ENCODE measurements around the gene SLC39A1. TPM values are rescaled to one million over a fixed set of nuclear protein-coding genes. Genes with fewer than 3 reads are reported as not detected.
A peak's percentile ranks its signal among the peaks of the same experiment; 100 is the strongest.

Gene SLC39A1
- total RNA-seq, 2 experiments from 2014 or later, result 6.4 to 6.9 TPM

GRCh38 chr1:153970346-153970745, 7.0 kb upstream of the SLC39A1 start:
- CTCF ChIA-PET, result no interaction called here
- H3K27ac Mint-ChIP-seq, result peak overlapping the region; percentile 39
- H3K27me3 Mint-ChIP-seq, result no peaks in the 10 kb centered on the region

GRCh38 chr1:153968972-153969371, 5.6 kb upstream of the SLC39A1 start:
- H3K27me3 ChIP-seq (ENCODE audit: control insufficient read depth in 1 of 2, insufficient read depth in 2 of 2, low read length in 2 of 2), result no peaks in the 10 kb centered on the region
- H3K4me3 ChIP-seq (ENCODE audit: low read length), result no peak overlapping the region
- peaks cover 15% of the 10 kb centered on the region for H3K36me3 ChIP-seq (ENCODE audit: insufficient read depth, low read length)
- peaks cover 45% of the 10 kb centered on the region for H3K4me1 ChIP-seq (ENCODE audit: insufficient read depth, low read length)
- ChIA-PET CTCF (interaction anchor here (0.7 to 3.5 kb wide), 3 partner anchors 9 to 298 kb away, joined by 3 to 16 read pairs (median 6); partner anchors contain the start of genes JTB and RAB13), POLR2A (interaction anchor here (1.2 to 4.7 kb wide), 5 partner anchors 9 to 23 kb away, joined by 3 to 149 read pairs (median 85); partner anchors contain the start of genes CRTC2, DENND4B, JTB and RPS27)
- H3K27ac Mint-ChIP-seq, result peak overlapping the region; percentile 8
- no peaks in the 10 kb centered on the region for H3K27me3 Mint-ChIP-seq
- H3K9me3 Mint-ChIP-seq, result no peaks in the 10 kb centered on the region
- ATAC-seq (ENCODE audit: poor library complexity) (no peak), DNase-seq (no peak)
- H3K4me1 Mint-ChIP-seq (ENCODE audit: low read depth), result peaks cover 48% of the 10 kb centered on the region
- no peak for TF ChIP-seq CTCF (IDR thresholded peaks at IDR 0.05)
- H3K4me3 Mint-ChIP-seq, result peak overlapping the region; percentile 81
- peaks cover 19% of the 10 kb centered on the region for H3K36me3 Mint-ChIP-seq (ENCODE audit: low read depth)
- H3K27ac ChIP-seq (ENCODE audit: low read depth in 1 of 2, low read length in 2 of 2), result no peak overlapping the region
- intact Hi-C loops (cut with DNase I, micrococcal nuclease), result no loop called here
- no peaks in the 10 kb centered on the region for H3K9me3 ChIP-seq (ENCODE audit: control insufficient read depth in 1 of 2, insufficient read depth in 1 of 2, low read length in 2 of 2)

More at GRCh38 chr1:153970346-153970745, 7.0 kb upstream of the SLC39A1 start:
- Histone ChIP-seq H3K27ac (ENCODE audit: low read depth in 1 of 2, low read length in 2 of 2) (no peak overlapping the region), H3K36me3 (ENCODE audit: insufficient read depth, low read length) (peaks cover 25% of the 10 kb centered on the region), H3K27me3 (ENCODE audit: control insufficient read depth in 1 of 2, insufficient read depth in 2 of 2, low read length in 2 of 2) (no peaks in the 10 kb centered on the region), H3K4me1 (ENCODE audit: insufficient read depth, low read length) (peaks cover 33% of the 10 kb centered on the region), H3K9me3 (ENCODE audit: control insufficient read depth in 1 of 2, insufficient read depth in 1 of 2, low read length in 2 of 2) (no peaks in the 10 kb centered on the region), H3K4me3 (ENCODE audit: low read length) (no peak overlapping the region)
- H3K9me3 Mint-ChIP-seq, result no peaks in the 10 kb centered on the region
- H3K4me1 Mint-ChIP-seq (ENCODE audit: low read depth), result peaks cover 45% of the 10 kb centered on the region
- TF ChIP-seq CTCF (IDR thresholded peaks at IDR 0.05), result no peak
- H3K36me3 Mint-ChIP-seq (ENCODE audit: low read depth), result peaks cover 30% of the 10 kb centered on the region
- no peak overlapping the region for H3K4me3 Mint-ChIP-seq
- DNase-seq, result no peak
- POLR2A ChIA-PET, result interaction anchor here (1.3 kb wide), 1 partner anchor 20 kb away, joined by 5 read pairs; no protein-coding TSS in a partner anchor
- intact Hi-C loops (cut with DNase I, micrococcal nuclease), result no loop called here
- ATAC-seq (ENCODE audit: poor library complexity), result no peak

GRCh38 chr1:153968408-153968807, 5.1 kb upstream of the SLC39A1 start:
- Mint-ChIP-seq H3K9me3 (no peaks in the 10 kb centered on the region), H3K27me3 (no peaks in the 10 kb centered on the region), H3K4me3 (peak overlapping the region; percentile 96), H3K4me1 (ENCODE audit: low read depth) (peaks cover 52% of the 10 kb centered on the region), H3K36me3 (ENCODE audit: low read depth) (peaks cover 20% of the 10 kb centered on the region), H3K27ac (peak overlapping the region; percentile 8)
- ATAC-seq (ENCODE audit: poor library complexity) (no peak), DNase-seq (peak in 1 of 14 experiments; percentile 35)
- H3K4me1 ChIP-seq (ENCODE audit: insufficient read depth, low read length), result peaks cover 50% of the 10 kb centered on the region
- H3K36me3 ChIP-seq (ENCODE audit: insufficient read depth, low read length), result peaks cover 9% of the 10 kb centered on the region
- ChIA-PET POLR2A (interaction anchor here (0.9 to 4.7 kb wide), 10 partner anchors 9 to 191 kb away, joined by 3 to 149 read pairs (median 26); partner anchors contain the start of genes CRTC2, DENND4B, GATAD2B and JTB), CTCF (interaction anchor here (1.5 to 3.5 kb wide), 6 partner anchors 9 to 171 kb away, joined by 4 to 30 read pairs (median 11); partner anchors contain the start of genes CRTC2, DENND4B, JTB and RAB13)
- no peak overlapping the region for H3K4me3 ChIP-seq (ENCODE audit: low read length)
- no peaks in the 10 kb centered on the region for H3K27me3 ChIP-seq (ENCODE audit: control insufficient read depth in 1 of 2, insufficient read depth in 2 of 2, low read length in 2 of 2)
- no peak for TF ChIP-seq CTCF (IDR thresholded peaks at IDR 0.05)
- no peak overlapping the region for H3K27ac ChIP-seq (ENCODE audit: low read depth in 1 of 2, low read length in 2 of 2)
- H3K9me3 ChIP-seq (ENCODE audit: control insufficient read depth in 1 of 2, insufficient read depth in 1 of 2, low read length in 2 of 2), result no peaks in the 10 kb centered on the region
- intact Hi-C loops (cut with DNase I, micrococcal nuclease), result no loop called here
